ENCODE measurements around the gene TLE3. TPM values are rescaled to one million over a fixed set of nuclear protein-coding genes. Genes with fewer than 3 reads are reported as not detected.

Gene TLE3
- polyA plus RNA-seq, 1 donor, result 35.5 TPM

- peak; percentile 99 for DNase-seq
Measured at GRCh38 chr15:70099167-70099966, 1.6 kb upstream of the TLE3 start.

- peak; percentile 68 for DNase-seq
Measured at GRCh38 chr15:70098461-70099166, 897 bp upstream of the TLE3 start.

- DNase-seq, result peak; percentile 70
Measured at GRCh38 chr15:70098153-70098460, 390 bp upstream of the TLE3 start.

GRCh38 chr15:70097063-70097320, 725 bp downstream of the TLE3 start:
- no peak for DNase-seq

GRCh38 chr15:70096215-70097062, 1.3 kb downstream of the TLE3 start:
- DNase-seq, result no peak

GRCh38 chr15:70095408-70096214, 2.1 kb downstream of the TLE3 start:
- no peak for DNase-seq

- DNase-seq, result no peak
Measured at GRCh38 chr15:70094690-70095311, 2.9 kb downstream of the TLE3 start.

GRCh38 chr15:70093481-70094319, 4.0 kb downstream of the TLE3 start:
- no peak for DNase-seq

GRCh38 chr15:70093070-70093469, 4.6 kb downstream of the TLE3 start:
- no peak for DNase-seq

- DNase-seq, result no peak
Measured at GRCh38 chr15:70092464-70093027, 5.2 kb downstream of the TLE3 start.

- DNase-seq, result no peak
Measured at GRCh38 chr15:70091726-70092463, 5.8 kb downstream of the TLE3 start.

GRCh38 chr15:70090436-70091296, 7.1 kb downstream of the TLE3 start:
- no peak for DNase-seq

GRCh38 chr15:70089692-70089971, 8.1 kb downstream of the TLE3 start:
- no peak for DNase-seq

GRCh38 chr15:70088887-70089691, 8.6 kb downstream of the TLE3 start:
- DNase-seq, result no peak

GRCh38 chr15:70088455-70088854, 9.3 kb downstream of the TLE3 start:
- DNase-seq, result no peak

GRCh38 chr15:70087708-70088352, 9.9 kb downstream of the TLE3 start:
- DNase-seq, result no peak

- no peak for DNase-seq
Measured at GRCh38 chr15:70086636-70087035, 11.1 kb downstream of the TLE3 start.

- no peak for DNase-seq
Measured at GRCh38 chr15:70084461-70084860, 13.3 kb downstream of the TLE3 start.

All from left kidney (tissue), 2 donors.